ENCODE results near the gene SLC1A7. TPM values are rescaled to one million over a fixed set of nuclear protein-coding genes. Genes with fewer than 3 reads are reported as not detected.
A peak's percentile ranks its signal among the peaks of the same experiment; 100 is the strongest.

Gene SLC1A7
- total and polyA plus RNA-seq, 4 donors = 0.21 to 0.67 (median 0.43) TPM

DNA sequence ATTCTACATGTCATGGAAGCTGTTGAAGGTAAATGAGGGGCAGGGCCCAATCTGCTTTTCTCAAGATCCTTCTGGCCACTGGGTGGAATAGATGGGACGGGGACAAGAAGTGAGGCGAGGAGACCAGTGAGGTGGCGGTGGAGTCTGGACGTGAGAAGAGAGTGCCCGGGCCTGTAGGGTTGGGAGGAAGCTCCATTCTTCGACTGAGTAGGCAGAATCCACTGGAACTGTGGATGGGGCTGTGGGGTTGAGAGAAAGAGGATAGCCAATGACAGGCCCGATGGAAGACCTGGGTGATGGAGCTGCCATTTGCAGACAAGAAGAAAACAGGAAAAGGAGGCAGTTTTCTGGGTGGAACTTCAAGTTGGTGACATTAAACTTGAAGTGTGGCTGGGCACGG lies 10.3 kb downstream of the SLC1A7 start (continued):
- TF ChIP-seq, protein P1, sequence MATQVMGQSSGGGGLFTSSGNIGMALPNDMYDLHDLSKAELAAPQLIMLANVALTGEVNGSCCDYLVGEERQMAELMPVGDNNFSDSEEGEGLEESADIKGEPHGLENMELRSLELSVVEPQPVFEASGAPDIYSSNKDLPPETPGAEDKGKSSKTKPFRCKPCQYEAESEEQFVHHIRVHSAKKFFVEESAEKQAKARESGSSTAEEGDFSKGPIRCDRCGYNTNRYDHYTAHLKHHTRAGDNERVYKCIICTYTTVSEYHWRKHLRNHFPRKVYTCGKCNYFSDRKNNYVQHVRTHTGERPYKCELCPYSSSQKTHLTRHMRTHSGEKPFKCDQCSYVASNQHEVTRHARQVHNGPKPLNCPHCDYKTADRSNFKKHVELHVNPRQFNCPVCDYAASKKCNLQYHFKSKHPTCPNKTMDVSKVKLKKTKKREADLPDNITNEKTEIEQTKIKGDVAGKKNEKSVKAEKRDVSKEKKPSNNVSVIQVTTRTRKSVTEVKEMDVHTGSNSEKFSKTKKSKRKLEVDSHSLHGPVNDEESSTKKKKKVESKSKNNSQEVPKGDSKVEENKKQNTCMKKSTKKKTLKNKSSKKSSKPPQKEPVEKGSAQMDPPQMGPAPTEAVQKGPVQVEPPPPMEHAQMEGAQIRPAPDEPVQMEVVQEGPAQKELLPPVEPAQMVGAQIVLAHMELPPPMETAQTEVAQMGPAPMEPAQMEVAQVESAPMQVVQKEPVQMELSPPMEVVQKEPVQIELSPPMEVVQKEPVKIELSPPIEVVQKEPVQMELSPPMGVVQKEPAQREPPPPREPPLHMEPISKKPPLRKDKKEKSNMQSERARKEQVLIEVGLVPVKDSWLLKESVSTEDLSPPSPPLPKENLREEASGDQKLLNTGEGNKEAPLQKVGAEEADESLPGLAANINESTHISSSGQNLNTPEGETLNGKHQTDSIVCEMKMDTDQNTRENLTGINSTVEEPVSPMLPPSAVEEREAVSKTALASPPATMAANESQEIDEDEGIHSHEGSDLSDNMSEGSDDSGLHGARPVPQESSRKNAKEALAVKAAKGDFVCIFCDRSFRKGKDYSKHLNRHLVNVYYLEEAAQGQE (IDR thresholded peaks at IDR 0.05) = no peak

DNA sequence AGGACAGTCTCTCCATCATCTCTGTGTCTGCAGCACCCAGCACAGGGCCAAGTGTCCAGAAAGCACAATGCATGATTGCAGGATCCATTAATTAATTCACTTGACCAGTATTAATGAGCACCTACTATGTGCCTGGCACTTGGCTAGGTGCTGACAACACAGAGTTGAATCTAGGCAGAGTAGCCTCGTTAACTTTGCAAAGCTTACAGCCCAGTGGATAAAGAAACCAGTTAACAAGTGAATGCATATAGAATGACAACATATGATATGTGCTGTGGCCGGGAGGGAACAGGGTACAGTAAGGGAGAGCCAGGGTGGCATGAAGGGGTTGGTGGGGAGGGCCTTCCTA lies 10.9 kb downstream of the SLC1A7 start:
- TF ChIP-seq, protein P2, sequence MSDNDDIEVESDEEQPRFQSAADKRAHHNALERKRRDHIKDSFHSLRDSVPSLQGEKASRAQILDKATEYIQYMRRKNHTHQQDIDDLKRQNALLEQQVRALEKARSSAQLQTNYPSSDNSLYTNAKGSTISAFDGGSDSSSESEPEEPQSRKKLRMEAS (IDR thresholded peaks at IDR 0.05) = no peak
- H3K4me1 ChIP-seq (ENCODE audit: control insufficient read depth in 4 of 4, insufficient read depth in 4 of 4, low read length in 3 of 4) = peaks cover 0 to 4% (median 0%) of the 10 kb centered on the region in 4 donors
- H3K9ac ChIP-seq (ENCODE audit: low read depth in 1 of 2, low read length in 2 of 2) = no peak overlapping the region
- H3K27ac ChIP-seq (ENCODE audit: low read depth in 1 of 2, low read length in 2 of 2) = no peak overlapping the region
- no peak overlapping the region for H3K4me3 ChIP-seq (ENCODE audit: low read depth in 1 of 3, low read length in 3 of 3)
- no peaks in the 10 kb centered on the region for H3K36me3 ChIP-seq (ENCODE audit: control insufficient read depth in 4 of 4, insufficient read depth in 3 of 4, low read depth in 1 of 4, low read length in 3 of 4)
- H3K9me3 ChIP-seq (ENCODE audit: control insufficient read depth in 4 of 4, low read length in 3 of 4) = no peaks in the 10 kb centered on the region
- 89% methylated on average over 2 of the region's 2 CpGs for WGBS
- no peaks in the 10 kb centered on the region for H3K27me3 ChIP-seq (ENCODE audit: control insufficient read depth in 4 of 4, insufficient read depth in 4 of 4, low read length in 3 of 4)
- no peak for DNase-seq (ENCODE audit: low spot score)

DNA sequence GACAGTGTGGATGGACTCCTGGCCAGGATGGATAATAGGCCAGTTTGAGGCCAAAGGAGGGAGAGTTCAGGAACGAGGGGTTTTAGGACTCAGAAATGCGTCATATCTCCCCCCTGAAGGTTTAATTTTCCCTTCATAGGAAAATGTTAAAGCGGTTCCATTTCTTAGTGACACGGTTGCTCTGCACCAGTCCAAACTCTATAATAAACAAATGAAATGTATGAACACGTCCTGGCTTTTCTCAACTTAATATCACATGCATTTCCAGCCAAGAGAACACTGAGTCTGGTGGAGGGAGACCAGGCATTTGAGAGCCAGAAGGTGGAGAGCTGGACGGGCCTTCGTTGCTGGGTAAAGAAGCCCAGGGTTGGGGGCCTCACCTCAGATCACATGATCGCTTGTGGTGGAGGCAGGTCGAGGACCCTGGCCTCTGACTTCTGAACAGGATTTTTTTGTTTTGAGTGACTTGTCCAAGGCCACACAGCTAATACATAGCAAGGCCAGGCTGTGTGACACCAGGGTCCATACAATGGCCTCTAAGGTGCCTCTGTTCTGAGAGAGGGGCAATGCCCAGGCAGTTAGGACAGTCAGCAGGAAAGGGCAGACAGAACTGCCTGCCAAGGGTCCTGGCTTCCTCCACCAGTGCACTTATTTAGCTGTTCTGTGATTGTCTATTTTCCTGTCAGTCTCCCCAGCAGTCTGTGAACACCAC lies 11.4 kb downstream of the SLC1A7 start:
- Histone ChIP-seq H3K9me3 (ENCODE audit: control insufficient read depth in 4 of 4, low read length in 3 of 4) (no peaks in the 10 kb centered on the region), H3K36me3 (ENCODE audit: control insufficient read depth in 4 of 4, insufficient read depth in 3 of 4, low read depth in 1 of 4, low read length in 3 of 4) (no peaks in the 10 kb centered on the region), H3K4me3 (ENCODE audit: low read depth in 1 of 3, low read length in 3 of 3) (no peak overlapping the region), H3K27ac (ENCODE audit: low read depth in 1 of 2, low read length in 2 of 2) (peak overlapping the region in 1 of 2 donors; percentile 23), H3K27me3 (ENCODE audit: control insufficient read depth in 4 of 4, insufficient read depth in 4 of 4, low read length in 3 of 4) (no peaks in the 10 kb centered on the region), H3K9ac (ENCODE audit: low read depth in 1 of 2, low read length in 2 of 2) (no peak overlapping the region), H3K4me1 (ENCODE audit: control insufficient read depth in 4 of 4, insufficient read depth in 4 of 4, low read length in 3 of 4) (peaks cover 0 to 4% (median 0%) of the 10 kb centered on the region in 4 donors)
- whole genome bisulfite sequencing = 89% methylated on average over 9 of the region's 9 CpGs
- no peak for DNase-seq (ENCODE audit: low spot score)
- TF ChIP-seq SP1 (IDR thresholded peaks at IDR 0.05) = peak; percentile 41
- TF ChIP-seq HNF4A (conservative IDR thresholded peaks at IDR 0.05) = no peak
- no peak for TF ChIP-seq FOXA1 (IDR thresholded peaks at IDR 0.05)
- TF ChIP-seq GABPA (IDR thresholded peaks at IDR 0.05 in 1 of 2, conservative IDR thresholded peaks at IDR 0.05 in 1 of 2) = no peak
- no peak for TF ChIP-seq RAD21 (IDR thresholded peaks at IDR 0.05)
- TF ChIP-seq FOXA2 (IDR thresholded peaks at IDR 0.05) = no peak
- no peak for TF ChIP-seq EGR1 (IDR thresholded peaks at IDR 0.05; ENCODE audit: low read depth in 2 of 2)
- TF ChIP-seq, protein P3, sequence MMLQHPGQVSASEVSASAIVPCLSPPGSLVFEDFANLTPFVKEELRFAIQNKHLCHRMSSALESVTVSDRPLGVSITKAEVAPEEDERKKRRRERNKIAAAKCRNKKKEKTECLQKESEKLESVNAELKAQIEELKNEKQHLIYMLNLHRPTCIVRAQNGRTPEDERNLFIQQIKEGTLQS (IDR thresholded peaks at IDR 0.05) = no peak
- TF ChIP-seq, protein P4, sequence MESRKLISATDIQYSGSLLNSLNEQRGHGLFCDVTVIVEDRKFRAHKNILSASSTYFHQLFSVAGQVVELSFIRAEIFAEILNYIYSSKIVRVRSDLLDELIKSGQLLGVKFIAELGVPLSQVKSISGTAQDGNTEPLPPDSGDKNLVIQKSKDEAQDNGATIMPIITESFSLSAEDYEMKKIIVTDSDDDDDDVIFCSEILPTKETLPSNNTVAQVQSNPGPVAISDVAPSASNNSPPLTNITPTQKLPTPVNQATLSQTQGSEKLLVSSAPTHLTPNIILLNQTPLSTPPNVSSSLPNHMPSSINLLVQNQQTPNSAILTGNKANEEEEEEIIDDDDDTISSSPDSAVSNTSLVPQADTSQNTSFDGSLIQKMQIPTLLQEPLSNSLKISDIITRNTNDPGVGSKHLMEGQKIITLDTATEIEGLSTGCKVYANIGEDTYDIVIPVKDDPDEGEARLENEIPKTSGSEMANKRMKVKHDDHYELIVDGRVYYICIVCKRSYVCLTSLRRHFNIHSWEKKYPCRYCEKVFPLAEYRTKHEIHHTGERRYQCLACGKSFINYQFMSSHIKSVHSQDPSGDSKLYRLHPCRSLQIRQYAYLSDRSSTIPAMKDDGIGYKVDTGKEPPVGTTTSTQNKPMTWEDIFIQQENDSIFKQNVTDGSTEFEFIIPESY (IDR thresholded peaks at IDR 0.05) = no peak
- TF ChIP-seq, protein P2 (IDR thresholded peaks at IDR 0.05) = no peak
- TF ChIP-seq TAF1 (conservative IDR thresholded peaks at IDR 0.05) = no peak
- TF ChIP-seq YY1 (IDR thresholded peaks at IDR 0.05) = no peak
- no peak for TF ChIP-seq HNF4G (IDR thresholded peaks at IDR 0.05)
- peak; percentile 29 to 74 for TF ChIP-seq RXRA (IDR thresholded peaks at IDR 0.05)
- peak; percentile 80 for TF ChIP-seq NR2F2 (IDR thresholded peaks at IDR 0.05)
- TF ChIP-seq JUND (IDR thresholded peaks at IDR 0.05) = no peak
- TF ChIP-seq, protein P5, sequence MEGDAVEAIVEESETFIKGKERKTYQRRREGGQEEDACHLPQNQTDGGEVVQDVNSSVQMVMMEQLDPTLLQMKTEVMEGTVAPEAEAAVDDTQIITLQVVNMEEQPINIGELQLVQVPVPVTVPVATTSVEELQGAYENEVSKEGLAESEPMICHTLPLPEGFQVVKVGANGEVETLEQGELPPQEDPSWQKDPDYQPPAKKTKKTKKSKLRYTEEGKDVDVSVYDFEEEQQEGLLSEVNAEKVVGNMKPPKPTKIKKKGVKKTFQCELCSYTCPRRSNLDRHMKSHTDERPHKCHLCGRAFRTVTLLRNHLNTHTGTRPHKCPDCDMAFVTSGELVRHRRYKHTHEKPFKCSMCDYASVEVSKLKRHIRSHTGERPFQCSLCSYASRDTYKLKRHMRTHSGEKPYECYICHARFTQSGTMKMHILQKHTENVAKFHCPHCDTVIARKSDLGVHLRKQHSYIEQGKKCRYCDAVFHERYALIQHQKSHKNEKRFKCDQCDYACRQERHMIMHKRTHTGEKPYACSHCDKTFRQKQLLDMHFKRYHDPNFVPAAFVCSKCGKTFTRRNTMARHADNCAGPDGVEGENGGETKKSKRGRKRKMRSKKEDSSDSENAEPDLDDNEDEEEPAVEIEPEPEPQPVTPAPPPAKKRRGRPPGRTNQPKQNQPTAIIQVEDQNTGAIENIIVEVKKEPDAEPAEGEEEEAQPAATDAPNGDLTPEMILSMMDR (IDR thresholded peaks at IDR 0.05; ENCODE audit: low read depth, low read length, missing input control) = no peak
- TF ChIP-seq, protein P1 (IDR thresholded peaks at IDR 0.05) = no peak
